GM12872 (cell line): ENCODE measurements around the gene PSKH1.

Source experiments
- TF ChIP-seq, protein P1 (sequence below): IDR thresholded peaks from 3 replicates; pipeline ENCODE4 v1.5.1; 2011; ENCODE audit warnings: low read depth, mild to moderate bottlenecking, low read length, moderate library complexity; ENCODE audit not compliant: insufficient read depth

Gene PSKH1

DNA sequence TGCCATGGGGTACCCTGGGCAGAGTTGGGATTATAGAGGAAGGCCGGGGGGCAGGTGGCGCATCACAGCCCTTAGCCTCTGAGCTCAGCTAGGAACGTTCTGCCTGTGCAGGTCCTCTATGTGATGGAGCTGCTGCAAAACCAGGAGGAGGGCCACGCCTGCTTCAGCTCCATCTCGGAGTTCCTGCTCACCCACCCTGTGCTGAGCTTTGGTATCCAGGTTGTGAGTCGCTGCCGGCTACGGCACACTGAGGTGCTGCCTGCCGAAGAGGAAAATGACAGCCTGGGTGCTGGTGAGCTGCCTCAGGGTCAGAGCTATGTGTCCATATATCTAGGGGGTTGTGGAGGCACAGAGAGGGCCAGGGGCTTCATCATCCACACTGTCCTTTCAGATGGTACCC, 14.2 kb upstream of the PSKH1 start:
- TF ChIP-seq, protein P1, sequence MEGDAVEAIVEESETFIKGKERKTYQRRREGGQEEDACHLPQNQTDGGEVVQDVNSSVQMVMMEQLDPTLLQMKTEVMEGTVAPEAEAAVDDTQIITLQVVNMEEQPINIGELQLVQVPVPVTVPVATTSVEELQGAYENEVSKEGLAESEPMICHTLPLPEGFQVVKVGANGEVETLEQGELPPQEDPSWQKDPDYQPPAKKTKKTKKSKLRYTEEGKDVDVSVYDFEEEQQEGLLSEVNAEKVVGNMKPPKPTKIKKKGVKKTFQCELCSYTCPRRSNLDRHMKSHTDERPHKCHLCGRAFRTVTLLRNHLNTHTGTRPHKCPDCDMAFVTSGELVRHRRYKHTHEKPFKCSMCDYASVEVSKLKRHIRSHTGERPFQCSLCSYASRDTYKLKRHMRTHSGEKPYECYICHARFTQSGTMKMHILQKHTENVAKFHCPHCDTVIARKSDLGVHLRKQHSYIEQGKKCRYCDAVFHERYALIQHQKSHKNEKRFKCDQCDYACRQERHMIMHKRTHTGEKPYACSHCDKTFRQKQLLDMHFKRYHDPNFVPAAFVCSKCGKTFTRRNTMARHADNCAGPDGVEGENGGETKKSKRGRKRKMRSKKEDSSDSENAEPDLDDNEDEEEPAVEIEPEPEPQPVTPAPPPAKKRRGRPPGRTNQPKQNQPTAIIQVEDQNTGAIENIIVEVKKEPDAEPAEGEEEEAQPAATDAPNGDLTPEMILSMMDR = no peak

DNA sequence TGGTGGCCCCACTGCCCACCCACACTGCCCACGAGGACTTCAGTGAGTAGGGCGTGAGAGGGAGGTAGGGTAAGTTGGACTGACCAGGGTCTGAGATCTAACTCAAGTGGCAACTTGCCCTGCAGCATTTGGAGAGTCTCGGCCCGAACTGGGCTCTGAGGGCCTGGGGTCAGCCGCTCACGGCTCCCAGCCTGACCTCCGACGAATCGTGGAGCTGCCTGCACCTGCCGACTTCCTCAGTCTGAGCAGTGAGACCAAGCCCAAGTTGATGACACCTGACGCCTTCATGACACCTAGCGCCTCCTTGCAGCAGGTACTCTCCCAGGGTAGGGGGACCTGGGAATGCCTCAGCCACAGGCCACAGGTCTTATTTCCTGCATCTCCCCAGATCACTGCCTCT, 13.6 kb upstream of the PSKH1 start:
- TF ChIP-seq, protein P1 = no peak

DNA sequence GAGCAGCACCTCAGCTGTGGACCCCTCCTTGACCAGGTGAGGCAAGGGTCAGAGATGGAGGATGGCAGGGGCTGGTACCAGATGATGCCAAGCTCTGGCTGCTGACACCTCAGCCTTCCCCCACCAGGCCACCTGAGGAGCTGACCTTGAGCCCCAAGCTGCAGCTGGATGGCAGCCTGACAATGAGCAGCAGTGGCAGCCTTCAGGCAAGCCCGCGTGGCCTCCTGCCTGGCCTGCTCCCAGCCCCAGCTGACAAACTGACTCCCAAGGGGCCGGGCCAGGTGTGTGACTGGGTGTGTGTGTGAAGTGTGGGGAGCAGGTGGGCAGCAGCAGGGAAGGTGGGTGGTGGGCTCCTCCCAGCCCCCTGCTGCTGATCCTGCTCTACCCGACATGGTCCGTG, 13.1 kb upstream of the PSKH1 start:
- TF ChIP-seq, protein P1 = no peak

DNA sequence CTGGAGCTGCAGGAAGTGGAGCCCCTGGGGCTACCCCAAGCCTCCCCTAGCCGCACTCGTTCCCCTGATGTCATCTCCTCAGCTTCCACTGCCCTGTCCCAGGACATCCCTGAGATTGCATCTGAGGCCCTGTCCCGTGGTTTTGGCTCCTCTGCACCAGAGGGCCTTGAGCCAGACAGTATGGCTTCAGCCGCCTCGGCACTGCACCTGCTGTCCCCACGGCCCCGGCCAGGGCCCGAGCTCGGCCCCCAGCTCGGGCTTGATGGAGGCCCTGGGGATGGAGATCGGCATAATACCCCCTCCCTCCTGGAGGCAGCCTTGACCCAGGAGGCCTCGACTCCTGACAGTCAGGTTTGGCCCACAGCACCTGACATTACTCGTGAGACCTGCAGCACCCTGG, 12.5 kb upstream of the PSKH1 start:
- TF ChIP-seq, protein P1 = no peak

DNA sequence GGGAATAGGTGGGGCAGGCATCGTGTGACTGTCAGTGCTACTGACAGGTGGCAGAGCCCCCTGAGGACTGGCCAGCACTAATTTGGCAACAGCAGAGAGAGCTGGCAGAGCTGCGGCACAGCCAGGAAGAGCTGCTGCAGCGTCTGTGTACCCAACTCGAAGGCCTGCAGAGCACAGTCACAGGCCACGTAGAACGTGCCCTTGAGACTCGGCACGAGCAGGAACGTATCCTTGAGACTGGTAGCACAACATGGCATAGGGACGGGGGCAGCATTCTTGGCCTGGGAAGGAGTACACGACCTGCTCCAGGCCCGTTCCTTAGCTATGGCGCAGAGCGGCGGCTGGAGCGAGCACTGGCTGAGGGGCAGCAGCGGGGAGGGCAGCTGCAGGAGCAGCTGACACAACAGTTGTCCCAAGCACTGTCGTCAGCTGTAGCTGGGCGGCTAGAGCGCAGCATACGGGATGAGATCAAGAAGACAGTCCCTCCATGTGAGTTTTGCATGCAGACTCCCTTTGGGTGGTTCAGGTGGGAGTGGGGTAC, 11.4 kb upstream of the PSKH1 start:
- TF ChIP-seq, protein P1 = no peak

DNA sequence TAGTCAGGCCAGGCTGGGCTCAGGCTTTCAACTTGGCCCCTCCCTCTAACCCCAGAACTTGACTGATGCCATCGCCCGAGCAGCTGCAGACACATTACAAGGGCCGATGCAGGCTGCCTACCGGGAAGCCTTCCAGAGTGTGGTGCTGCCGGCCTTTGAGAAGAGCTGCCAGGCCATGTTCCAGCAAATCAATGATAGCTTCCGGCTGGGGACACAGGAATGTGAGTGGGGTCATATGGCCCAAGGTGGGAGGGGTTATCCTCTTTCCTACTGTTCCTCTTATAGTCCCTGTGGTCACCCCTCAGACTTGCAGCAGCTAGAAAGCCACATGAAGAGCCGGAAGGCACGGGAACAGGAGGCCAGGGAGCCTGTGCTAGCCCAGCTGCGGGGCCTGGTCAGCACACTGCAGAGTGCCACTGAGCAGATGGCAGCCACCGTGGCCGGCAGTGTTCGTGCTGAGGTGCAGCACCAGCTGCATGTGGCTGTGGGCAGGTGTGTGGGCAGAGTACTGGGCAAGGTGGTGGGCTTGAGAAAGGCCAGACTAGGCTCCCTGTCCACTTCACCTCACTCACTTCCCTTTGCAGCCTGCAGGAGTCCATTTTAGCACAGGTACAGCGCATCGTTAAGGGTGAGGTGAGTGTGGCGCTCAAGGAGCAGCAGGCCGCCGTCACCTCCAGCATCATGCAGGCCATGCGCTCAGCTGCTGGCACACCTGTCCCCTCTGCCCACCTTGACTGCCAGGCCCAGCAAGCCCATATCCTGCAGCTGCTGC, 10.5 kb upstream of the PSKH1 start:
- TF ChIP-seq, protein P1 = no peak

DNA sequence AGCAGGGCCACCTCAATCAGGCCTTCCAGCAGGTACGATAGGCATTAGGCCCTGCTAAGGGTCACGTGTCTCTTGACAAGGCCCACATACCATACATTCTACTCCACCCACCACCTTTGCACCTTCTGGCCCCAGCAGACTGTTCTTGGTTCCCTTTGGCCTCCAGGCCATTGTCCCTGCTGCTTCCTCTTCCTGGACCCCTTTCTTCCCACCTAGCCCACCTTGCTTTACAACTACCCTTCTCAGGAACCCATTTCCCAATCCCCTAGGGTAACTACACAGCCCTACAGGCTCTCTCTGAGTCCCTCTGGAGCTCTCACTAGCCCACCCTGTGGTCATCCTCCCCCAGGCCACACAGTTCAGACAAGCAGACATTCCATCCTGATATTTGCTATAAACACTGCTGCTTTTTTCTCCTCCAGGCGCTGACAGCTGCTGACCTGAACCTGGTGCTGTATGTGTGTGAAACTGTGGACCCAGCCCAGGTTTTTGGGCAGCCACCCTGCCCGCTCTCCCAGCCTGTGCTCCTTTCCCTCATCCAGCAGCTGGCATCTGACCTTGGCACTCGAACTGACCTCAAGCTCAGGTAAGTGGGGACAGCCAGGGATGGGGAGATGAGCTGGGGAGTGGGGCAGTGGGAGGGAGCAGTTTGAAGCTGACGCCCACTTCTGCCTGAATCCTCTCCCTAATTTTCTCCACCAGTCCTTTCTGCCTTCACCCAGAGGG, 9.7 kb upstream of the PSKH1 start:
- TF ChIP-seq, protein P1 = no peak; the same call in 2 of the 3 replicates
